Astrocyte of the spinal cord (primary cell): ENCODE data around the gene OR8B2.
A peak's percentile ranks its signal among the peaks of the same experiment; 100 is the strongest.
"Not testable (repeated sequence)": the region's sequence is repeated elsewhere in the genome, so short reads cannot be mapped to it uniquely, and the experiment has no call there.

ENCODE experiments used
- DNase-seq: peaks from one replicate; pipeline ENCODE4 v3.0.0; 2011; ENCODE audit warnings: low read depth, low spot score
- H3K4me3 ChIP-seq: 2 replicates; pipeline ENCODE4 v1.5.1; 2011; ENCODE audit warnings: low read depth, mild to moderate bottlenecking, low read length, moderate library complexity
- in situ Hi-C: cut with HindIII; loops from 2 replicates; pipeline ENCODE4 v1.10.0; 2017; ENCODE audit warnings: low sequenced_read_pairs
- TF ChIP-seq, protein P1 (sequence below): IDR thresholded peaks from 2 replicates; pipeline ENCODE4 v1.5.1; 2012; ENCODE audit warnings: low read depth, mild to moderate bottlenecking, low read length, inconsistent platforms

Gene OR8B2

DNA sequence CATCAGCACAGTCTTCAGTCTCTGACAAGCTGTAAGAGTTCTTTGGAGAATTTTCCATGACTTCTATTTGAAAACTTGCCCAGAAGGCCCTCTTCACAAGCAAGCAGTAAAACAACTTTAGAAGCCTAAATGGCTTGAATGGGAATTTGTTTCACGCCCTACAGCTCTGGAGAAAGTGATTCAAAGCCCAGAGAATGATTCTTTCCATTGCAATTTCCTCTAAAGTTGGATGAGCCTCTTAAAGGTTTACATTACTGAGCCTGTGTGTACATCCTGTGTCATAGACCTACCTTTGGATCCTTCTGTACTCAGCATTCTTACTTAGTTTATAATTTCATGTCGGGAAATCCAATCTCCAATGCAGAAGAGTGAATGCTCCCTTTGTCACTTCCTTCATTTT lies 21.3 kb upstream of the OR8B2 start:
- peak; percentile 7 for DNase-seq
- TF ChIP-seq, protein P1, sequence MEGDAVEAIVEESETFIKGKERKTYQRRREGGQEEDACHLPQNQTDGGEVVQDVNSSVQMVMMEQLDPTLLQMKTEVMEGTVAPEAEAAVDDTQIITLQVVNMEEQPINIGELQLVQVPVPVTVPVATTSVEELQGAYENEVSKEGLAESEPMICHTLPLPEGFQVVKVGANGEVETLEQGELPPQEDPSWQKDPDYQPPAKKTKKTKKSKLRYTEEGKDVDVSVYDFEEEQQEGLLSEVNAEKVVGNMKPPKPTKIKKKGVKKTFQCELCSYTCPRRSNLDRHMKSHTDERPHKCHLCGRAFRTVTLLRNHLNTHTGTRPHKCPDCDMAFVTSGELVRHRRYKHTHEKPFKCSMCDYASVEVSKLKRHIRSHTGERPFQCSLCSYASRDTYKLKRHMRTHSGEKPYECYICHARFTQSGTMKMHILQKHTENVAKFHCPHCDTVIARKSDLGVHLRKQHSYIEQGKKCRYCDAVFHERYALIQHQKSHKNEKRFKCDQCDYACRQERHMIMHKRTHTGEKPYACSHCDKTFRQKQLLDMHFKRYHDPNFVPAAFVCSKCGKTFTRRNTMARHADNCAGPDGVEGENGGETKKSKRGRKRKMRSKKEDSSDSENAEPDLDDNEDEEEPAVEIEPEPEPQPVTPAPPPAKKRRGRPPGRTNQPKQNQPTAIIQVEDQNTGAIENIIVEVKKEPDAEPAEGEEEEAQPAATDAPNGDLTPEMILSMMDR = no peak
- in situ Hi-C loops = no loop called here
- no peak overlapping the region for H3K4me3 ChIP-seq

DNA sequence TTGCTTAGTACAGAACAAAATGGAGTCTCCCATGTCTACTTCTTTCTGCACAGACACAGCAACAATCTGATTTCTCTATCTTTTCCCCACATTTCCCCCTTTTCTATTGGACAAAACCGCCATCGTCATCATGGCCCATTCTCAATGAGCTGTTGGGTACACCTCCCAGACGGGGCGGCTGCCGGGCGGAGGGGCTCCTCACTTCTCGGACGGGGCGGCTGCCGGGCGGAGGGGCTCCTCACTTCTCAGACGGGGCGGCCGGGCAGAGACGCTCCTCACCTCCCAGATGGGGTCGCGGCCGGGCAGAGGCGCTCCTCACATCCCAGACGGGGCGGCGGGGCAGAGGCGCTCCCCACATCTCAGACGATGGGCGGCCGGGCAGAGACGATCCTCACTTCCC lies 18.9 kb upstream of the OR8B2 start:
- in situ Hi-C loops, H3K4me3 ChIP-seq, DNase-seq: not testable (repeated sequence)

DNA sequence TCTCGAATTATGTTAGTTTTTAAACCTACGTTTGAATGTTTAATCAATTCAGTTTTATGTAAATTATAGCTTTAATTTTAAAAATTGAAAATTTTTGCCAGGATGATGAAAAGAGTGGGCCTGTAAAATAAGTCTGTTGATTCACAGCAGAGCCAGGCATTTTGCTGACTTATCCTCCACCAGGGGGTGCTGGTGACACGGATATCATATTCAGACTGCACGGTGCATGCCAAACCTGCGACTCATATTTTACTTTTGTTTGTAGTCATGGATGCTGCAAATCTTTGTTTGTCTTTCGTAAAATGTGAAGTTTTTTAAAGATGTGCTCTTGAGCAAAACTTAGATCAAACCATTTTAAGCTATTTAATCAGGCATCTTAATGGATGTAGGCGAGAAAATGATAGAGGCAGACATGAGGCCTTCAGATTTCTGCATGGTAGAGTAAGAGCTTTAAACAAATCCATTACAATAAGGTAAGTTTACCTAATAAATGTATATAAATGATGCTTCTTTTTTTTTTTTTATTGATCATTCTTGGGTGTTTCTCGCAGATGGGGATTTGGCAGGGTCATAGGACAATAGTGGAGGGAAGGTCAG lies 18.1 kb upstream of the OR8B2 start:
- no peak overlapping the region for H3K4me3 ChIP-seq
- TF ChIP-seq, protein P1 = peak; percentile 88
- peak; percentile 88 for DNase-seq
- in situ Hi-C loops = no loop called here

DNA sequence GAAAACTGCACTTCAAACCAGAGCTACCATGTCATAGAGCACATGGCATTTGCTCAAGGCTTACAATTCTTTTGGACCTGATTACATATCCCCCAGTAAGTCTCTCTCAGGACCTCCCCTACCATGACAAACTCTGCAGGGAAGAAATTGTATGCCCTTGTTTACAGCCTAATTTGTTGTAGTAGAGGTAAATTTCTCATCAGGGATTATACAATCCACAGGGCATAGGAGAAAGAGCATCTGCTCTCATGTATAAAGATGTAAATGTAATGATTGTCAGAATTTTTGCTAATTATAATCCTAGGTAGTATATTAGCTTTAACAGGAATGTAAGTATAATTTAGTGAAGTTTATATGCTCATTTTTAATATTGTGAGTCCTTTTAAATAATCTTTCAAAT lies 14.6 kb upstream of the OR8B2 start, which contains the start of gene OR8B3:
Gene OR8B3 (minus strand): TSS at position 101 of the 400 bp plus-strand sequence. CDS start 1,673 bp downstream, outside the sequence.
- TF ChIP-seq, protein P1 = no peak
- in situ Hi-C loops = no loop called here

DNA sequence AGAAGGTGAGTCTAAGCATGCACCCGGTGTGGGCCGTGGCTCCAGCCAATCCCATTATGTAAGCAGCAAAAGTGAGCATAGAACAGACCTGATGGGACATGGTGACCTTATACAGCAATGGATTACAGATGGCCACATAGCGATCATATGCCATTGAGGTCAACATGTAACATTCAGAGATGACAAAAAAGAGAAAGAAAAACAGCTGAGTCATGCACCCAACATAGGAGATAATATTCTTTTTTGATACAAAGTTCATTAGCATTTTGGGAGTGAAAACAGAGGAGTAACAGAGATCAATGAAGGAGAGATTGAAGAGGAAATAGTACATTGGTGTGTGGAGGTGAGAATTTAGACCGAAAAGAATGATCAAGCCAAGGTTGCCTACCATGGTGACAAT lies 12.5 kb upstream of the OR8B2 start:
- in situ Hi-C loops, H3K4me3 ChIP-seq, DNase-seq: not testable (repeated sequence)

More for the DNA sequence above, 14.6 kb upstream of the OR8B2 start, which contains the start of gene OR8B3:
- DNase-seq = no peak
- H3K4me3 ChIP-seq = no peak within 1 kb of the TSS

DNA sequence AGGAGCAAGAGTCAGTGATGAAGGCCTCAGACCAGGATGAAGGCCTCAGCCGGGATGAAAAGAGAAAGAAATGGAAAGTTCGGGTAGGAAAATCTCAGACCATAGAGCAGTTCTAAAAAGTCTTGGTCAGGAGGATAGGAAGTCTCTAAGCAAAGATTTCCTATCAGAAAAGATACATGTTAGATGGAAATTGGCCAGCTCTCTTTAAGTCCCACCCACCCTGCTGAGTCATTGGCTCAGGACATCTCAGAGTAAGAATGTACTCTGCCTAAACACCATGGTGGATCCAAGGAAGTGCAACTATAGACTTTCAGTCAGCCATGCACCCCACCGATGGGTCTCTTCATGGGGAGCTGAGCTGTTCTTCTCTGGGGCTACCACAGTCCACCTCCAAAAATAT lies 10.1 kb upstream of the OR8B2 start:
- DNase-seq = peak; percentile 38
- TF ChIP-seq, protein P1 = no peak
- H3K4me3 ChIP-seq = no peak overlapping the region
- in situ Hi-C loops = no loop called here

DNA sequence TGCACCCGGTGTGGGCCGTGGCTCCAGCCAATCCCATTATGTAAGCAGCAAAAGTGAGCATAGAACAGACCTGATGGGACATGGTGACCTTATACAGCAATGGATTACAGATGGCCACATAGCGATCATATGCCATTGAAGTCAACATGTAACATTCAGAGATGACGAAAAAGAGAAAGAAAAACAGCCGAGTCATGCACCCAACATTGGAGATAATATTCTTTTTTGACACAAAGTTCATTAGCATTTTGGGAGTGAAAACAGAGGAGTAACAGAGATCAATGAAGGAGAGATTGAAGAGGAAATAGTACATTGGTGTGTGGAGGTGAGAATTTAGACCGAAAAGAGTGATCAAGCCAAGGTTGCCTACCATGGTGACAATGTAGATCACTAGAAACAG lies 1.4 kb downstream of the OR8B2 start:
- in situ Hi-C loops, H3K4me3 ChIP-seq, DNase-seq: not testable (repeated sequence)

DNA sequence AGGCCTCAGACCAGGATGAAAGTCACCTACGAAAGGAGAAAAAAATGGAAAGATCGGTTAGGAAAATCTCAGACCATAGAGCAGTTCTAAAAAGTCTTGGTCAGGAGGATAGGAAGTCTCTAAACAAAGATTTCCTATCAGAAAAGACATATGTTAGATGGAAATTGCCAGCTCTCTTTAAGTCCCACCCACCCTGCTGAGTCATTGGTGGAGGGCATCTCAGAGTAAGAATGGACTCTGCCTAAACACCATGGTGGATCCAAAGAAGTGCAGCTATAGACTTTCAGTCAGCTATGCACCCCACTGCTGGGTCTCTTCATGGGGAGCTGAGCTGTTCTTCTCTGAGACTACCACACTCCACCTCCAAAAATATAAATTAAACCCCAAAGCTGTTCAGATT lies 3.7 kb downstream of the OR8B2 start:
- DNase-seq = no peak
- no peak overlapping the region for H3K4me3 ChIP-seq
- in situ Hi-C loops = no loop called here
- TF ChIP-seq, protein P1 = no peak
